GM19043 (cell line): ENCODE measurements around the gene SYNGR1.
"Not testable (repeated sequence)": the region's sequence is repeated elsewhere in the genome, so short reads cannot be mapped to it uniquely, and the experiment has no call there.

Experiments used
- ATAC-seq: cut with Tn5 transposase; IDR thresholded peaks from one replicate; pipeline ENCODE4 v1.9.1; 2021; ENCODE audit warnings: low read depth; ENCODE audit not compliant: unreplicated experiment

SYNGR1 gene

GRCh38 chr22:39350757-39351688, 1.2 kb downstream of the SYNGR1 start:
- no peak for ATAC-seq

GRCh38 chr22:39351689-39352214, 2.0 kb downstream of the SYNGR1 start:
- no peak for ATAC-seq

- no peak for ATAC-seq
These were observed 2.6 kb downstream of the SYNGR1 start for GRCh38 chr22:39352306-39352891.

- ATAC-seq: no peak
These were observed 3.6 kb downstream of the SYNGR1 start for GRCh38 chr22:39353346-39353745.

- ATAC-seq: no peak
These were observed 5.3 kb downstream of the SYNGR1 start for GRCh38 chr22:39355080-39355479.

- ATAC-seq: not testable (repeated sequence)
These were observed 6.0 kb downstream of the SYNGR1 start for GRCh38 chr22:39355805-39356204.

GRCh38 chr22:39356464-39356863, 6.7 kb downstream of the SYNGR1 start:
- no peak for ATAC-seq

GRCh38 chr22:39357110-39358108, 7.6 kb downstream of the SYNGR1 start:
- ATAC-seq: not testable (repeated sequence)

GRCh38 chr22:39358197-39358596, 8.4 kb downstream of the SYNGR1 start:
- not testable (repeated sequence) for ATAC-seq

- no peak for ATAC-seq
These were observed 9.9 kb downstream of the SYNGR1 start for GRCh38 chr22:39359659-39360195.

GRCh38 chr22:39360242-39360641, 10.5 kb downstream of the SYNGR1 start:
- no peak for ATAC-seq

GRCh38 chr22:39360674-39361413, 11.1 kb downstream of the SYNGR1 start:
- no peak for ATAC-seq

- no peak for ATAC-seq
These were observed 11.7 kb downstream of the SYNGR1 start for GRCh38 chr22:39361496-39361895.

- ATAC-seq: no peak
These were observed 12.5 kb downstream of the SYNGR1 start for GRCh38 chr22:39362271-39362670.

GRCh38 chr22:39362932-39363331, 13.1 kb downstream of the SYNGR1 start:
- no peak for ATAC-seq

GRCh38 chr22:39363751-39364515, 14.1 kb downstream of the SYNGR1 start:
- no peak for ATAC-seq

- no peak for ATAC-seq
These were observed 15.1 kb downstream of the SYNGR1 start for GRCh38 chr22:39364714-39365491.

- no peak for ATAC-seq
These were observed 15.6 kb downstream of the SYNGR1 start for GRCh38 chr22:39365492-39365780.
